Left ventricle myocardium inferior (tissue), 1 donor: ENCODE measurements around the gene CIAO2B. TPM values are rescaled to one million over a fixed set of nuclear protein-coding genes. Genes with fewer than 3 reads are reported as not detected.

Source experiments
- DNase-seq: peaks from one replicate; pipeline ENCODE4 v3.0.0-alpha.2; 2020
- H3K27ac ChIP-seq: fragments of 200-600 bp; replicated peaks from 2 replicates; pipeline ENCODE4 v1.8.0; 2021
- H3K27me3 ChIP-seq: fragments of 200-600 bp; 2 replicates; pipeline ENCODE4 v1.8.0; 2021; ENCODE audit warnings: low read depth
- H3K36me3 ChIP-seq: fragments of 200-600 bp; 2 replicates; pipeline ENCODE4 v1.8.0; 2021
- H3K4me1 ChIP-seq: fragments of 200-600 bp; 2 replicates; pipeline ENCODE4 v1.8.0; 2021
- H3K4me3 ChIP-seq: fragments of 200-600 bp; 2 replicates; pipeline ENCODE4 v1.8.0; 2021; ENCODE audit warnings: mild to moderate bottlenecking, moderate library complexity
- H3K9me3 ChIP-seq: fragments of 200-600 bp; replicated peaks from 2 replicates; pipeline ENCODE4 v1.8.0; 2021
- intact Hi-C: fragments of 100-400 bp; cut with micrococcal nuclease; formaldehyde crosslinking; loops from one replicate; pipeline ENCODE4 v1.11.0; 2022
- total RNA-seq: library from RNA; stranded (reverse); fragmentation: NEBNext Ultra II Directional; extraction: Animal tissue kit (Norgen Biotek cat#: 25700); gene quantifications from one replicate; pipeline ENCODE4 v1.2.1, GENCODE V29; 2021
- TF ChIP-seq, protein P1 (sequence below): fragments of 200-600 bp; IDR thresholded peaks from 2 replicates; pipeline ENCODE4 v1.8.0; 2021; ENCODE audit warnings: antibody characterized with exemption, mild to moderate bottlenecking, borderline replicate concordance
- donor health status: DM: no; HTN: yes; CAD: no; lungs with severe emphysema.

CIAO2B gene
- total RNA-seq, 1 donor from 2014 or later, result 127 TPM

DNA sequence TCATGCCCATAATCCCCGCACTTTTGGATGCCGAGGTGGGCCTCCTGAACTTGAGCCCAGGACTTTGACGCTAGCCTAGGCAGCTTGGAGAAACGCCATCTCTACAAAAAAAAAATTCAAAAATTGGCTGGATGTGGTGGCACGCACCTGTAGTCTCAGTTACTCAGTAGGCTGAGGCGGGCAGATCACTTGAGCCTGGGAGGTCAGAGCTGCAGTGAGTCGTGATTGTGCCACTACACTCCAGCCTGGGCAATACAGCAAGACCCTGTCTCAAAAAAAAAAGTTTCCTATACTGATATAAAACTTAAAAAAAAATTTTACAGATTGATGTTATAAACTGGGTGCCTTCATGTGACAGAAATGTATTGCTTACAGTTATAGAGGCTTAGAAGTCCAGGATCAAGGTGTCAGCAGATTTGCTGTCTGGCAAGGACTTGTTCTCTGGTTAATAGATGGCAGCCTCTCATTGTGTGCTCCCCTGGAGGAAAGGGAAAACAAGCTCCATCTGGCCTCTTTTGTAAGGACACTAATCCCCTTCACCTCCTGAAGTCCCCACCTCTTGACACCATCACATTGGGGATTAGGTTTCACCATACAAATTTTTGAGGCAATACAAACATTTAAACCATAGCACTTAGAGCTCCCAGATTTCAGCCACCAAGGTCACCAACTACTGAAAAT lies 18.4 kb upstream of the CIAO2B start:
- TF ChIP-seq, protein P1, sequence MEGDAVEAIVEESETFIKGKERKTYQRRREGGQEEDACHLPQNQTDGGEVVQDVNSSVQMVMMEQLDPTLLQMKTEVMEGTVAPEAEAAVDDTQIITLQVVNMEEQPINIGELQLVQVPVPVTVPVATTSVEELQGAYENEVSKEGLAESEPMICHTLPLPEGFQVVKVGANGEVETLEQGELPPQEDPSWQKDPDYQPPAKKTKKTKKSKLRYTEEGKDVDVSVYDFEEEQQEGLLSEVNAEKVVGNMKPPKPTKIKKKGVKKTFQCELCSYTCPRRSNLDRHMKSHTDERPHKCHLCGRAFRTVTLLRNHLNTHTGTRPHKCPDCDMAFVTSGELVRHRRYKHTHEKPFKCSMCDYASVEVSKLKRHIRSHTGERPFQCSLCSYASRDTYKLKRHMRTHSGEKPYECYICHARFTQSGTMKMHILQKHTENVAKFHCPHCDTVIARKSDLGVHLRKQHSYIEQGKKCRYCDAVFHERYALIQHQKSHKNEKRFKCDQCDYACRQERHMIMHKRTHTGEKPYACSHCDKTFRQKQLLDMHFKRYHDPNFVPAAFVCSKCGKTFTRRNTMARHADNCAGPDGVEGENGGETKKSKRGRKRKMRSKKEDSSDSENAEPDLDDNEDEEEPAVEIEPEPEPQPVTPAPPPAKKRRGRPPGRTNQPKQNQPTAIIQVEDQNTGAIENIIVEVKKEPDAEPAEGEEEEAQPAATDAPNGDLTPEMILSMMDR, result no peak
- DNase-seq, result no peak
- peaks cover 21% of the 10 kb centered on the region for H3K4me1 ChIP-seq
- no peaks in the 10 kb centered on the region for H3K36me3 ChIP-seq
- no peak overlapping the region for H3K27ac ChIP-seq
- no peak overlapping the region for H3K4me3 ChIP-seq
- intact Hi-C loops, result no loop called here
- peaks cover 7% of the 10 kb centered on the region for H3K9me3 ChIP-seq
- peaks cover 34% of the 10 kb centered on the region for H3K27me3 ChIP-seq

DNA sequence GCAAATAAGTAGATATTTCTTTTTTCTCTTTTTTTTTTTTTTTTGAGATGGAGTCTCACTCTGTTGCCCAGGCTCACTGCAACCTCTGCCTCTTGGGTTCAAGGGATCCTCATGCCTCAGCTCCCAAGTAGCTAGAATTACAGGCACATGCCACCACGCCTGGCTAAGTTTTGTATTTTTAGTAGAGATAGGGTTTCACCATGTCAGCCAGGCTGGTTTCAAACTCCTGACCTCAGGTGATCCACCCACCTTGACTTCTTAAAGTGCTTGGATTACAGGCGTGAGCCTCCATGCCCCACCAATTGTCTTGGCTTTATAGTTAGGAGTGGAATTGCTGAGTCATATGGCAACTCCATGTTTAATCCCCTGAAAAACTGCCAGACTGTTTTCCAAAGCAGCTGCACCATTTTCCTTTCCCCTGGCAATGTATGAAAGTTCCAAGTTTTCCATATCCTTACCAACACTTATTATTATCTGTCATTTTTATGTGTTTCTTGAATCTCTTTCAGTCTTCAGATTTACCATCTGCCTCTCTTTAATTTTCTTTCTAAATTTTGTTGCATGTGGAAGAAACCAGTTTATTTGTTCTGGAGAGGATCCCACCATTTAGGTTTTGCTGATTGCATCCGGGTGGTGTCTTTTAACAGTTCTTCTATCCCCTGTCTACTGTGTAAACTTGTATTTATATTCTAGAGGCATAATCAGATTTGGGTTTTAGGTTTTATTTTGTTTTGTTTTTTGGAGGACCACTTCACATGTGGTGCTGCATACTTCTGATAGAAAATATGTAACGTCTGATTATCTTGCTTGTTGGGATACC lies 17.0 kb upstream of the CIAO2B start:
- H3K27me3 ChIP-seq, result peaks cover 34% of the 10 kb centered on the region
- peaks cover 7% of the 10 kb centered on the region for H3K9me3 ChIP-seq
- no peak for DNase-seq
- intact Hi-C loops, result no loop called here
- TF ChIP-seq, protein P1, result no peak
- no peak overlapping the region for H3K27ac ChIP-seq
- no peaks in the 10 kb centered on the region for H3K36me3 ChIP-seq
- no peak overlapping the region for H3K4me3 ChIP-seq
- peaks cover 28% of the 10 kb centered on the region for H3K4me1 ChIP-seq

DNA sequence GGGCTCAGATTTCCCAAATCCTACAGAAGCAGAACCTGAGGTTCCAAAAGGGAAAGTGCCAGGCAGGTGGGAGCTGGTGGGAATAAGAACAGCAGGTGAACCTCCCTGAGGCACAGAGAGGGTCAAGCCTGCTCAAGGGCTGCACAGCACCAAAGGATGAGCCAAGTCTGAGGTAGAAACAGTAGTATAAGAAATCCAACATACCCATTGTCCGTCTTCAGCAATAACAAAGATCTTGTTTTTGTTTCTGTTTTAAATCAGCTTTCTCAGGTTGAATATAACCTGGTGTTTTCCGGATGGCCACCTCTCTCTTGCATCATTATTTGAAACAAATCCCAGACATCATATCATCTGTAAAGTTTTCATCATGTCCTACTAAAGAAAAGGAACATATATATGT lies 16.2 kb upstream of the CIAO2B start:
- H3K36me3 ChIP-seq, result no peaks in the 10 kb centered on the region
- H3K4me1 ChIP-seq, result peaks cover 28% of the 10 kb centered on the region
- H3K9me3 ChIP-seq, result peaks cover 7% of the 10 kb centered on the region
- H3K27me3 ChIP-seq, result peaks cover 34% of the 10 kb centered on the region
- TF ChIP-seq, protein P1, result no peak
- no peak for DNase-seq
- H3K4me3 ChIP-seq, result no peak overlapping the region
- no peak overlapping the region for H3K27ac ChIP-seq
- intact Hi-C loops, result no loop called here

DNA sequence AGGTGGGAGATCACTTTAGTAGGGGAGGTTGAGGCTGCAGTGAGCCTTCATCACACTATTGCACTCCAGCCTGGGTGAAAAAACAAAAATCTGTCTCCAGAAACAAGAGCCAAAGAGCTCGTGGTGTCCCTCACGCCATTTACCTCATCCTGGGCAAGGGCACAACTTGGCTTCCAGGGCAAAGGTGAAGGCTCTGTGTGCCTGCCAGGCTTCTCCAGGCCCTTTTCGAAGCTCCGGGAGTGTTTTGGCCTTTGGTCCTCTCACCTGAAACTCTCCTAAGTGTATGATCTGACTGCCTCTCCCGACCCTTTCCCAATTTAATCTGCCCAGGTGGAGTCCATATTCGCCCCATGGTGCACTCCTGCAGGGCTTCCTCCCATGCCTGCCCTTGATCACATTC lies 15.3 kb upstream of the CIAO2B start:
- H3K27ac ChIP-seq, result no peak overlapping the region
- peak overlapping the region; percentile 67 for H3K4me3 ChIP-seq
- peaks cover 34% of the 10 kb centered on the region for H3K27me3 ChIP-seq
- peaks cover 28% of the 10 kb centered on the region for H3K4me1 ChIP-seq
- no peak for DNase-seq
- H3K36me3 ChIP-seq, result no peaks in the 10 kb centered on the region
- TF ChIP-seq, protein P1, result no peak
- intact Hi-C loops, result no loop called here
- peaks cover 7% of the 10 kb centered on the region for H3K9me3 ChIP-seq

DNA sequence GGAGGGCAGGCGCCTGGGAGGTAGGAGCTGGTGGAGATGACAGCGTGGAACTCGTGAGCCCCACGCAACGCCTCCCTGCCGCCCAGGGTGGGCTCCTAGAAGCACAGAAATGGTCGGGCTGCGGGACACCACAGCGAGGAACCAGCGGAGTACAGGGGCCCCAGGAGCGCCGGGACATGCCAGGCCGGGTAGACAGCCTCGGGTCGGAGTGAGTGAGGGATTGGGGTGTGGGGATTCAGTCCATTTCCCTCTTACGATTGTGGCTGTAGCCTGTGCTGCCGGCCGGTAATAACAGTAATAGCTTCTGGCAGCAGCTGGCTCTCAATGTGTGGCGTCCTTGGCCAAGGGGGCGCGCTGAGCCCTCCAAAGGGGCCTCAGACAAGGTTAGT lies 14.6 kb upstream of the CIAO2B start:
- H3K9me3 ChIP-seq, result peaks cover 7% of the 10 kb centered on the region
- H3K4me1 ChIP-seq, result peaks cover 28% of the 10 kb centered on the region
- intact Hi-C loops, result no loop called here
- no peak overlapping the region for H3K27ac ChIP-seq
- H3K27me3 ChIP-seq, result peaks cover 34% of the 10 kb centered on the region
- peaks cover 5% of the 10 kb centered on the region for H3K36me3 ChIP-seq
- no peak for DNase-seq
- peak overlapping the region; percentile 67 for H3K4me3 ChIP-seq
- TF ChIP-seq, protein P1, result no peak
